GM21390 (cell line): ENCODE data around the gene MUC13.
"Not testable (repeated sequence)": the region's sequence is repeated elsewhere in the genome, so short reads cannot be mapped to it uniquely, and the experiment has no call there.

Experiments
- ATAC-seq: cut with Tn5 transposase; IDR thresholded peaks from one replicate; pipeline ENCODE4 v1.9.1; 2021; ENCODE audit not compliant: unreplicated experiment

MUC13 gene

DNA sequence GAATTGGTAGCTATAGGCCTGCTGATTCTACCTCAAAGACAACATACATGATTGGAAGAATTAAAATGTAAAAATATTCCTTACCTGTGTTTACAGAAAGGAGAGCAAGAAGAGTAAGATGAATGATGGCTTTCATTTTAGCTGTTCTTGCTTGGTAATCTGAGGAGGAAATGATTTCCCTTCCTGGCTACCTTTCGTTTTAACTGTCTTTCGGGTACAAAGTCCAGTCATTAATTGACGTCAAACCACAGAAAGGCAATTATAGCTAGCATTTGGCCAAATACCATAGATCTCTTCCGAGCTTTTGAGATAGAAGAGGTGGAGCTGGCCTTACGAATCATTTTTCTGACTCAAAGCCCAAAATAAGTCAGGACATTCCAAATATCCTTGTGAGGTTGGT, at the start of gene MUC13:
Gene MUC13 (minus strand): TSS at position 175 of the 400 bp plus-strand sequence. CDS start 39 bp downstream, at position 136.
- no peak for ATAC-seq

DNA sequence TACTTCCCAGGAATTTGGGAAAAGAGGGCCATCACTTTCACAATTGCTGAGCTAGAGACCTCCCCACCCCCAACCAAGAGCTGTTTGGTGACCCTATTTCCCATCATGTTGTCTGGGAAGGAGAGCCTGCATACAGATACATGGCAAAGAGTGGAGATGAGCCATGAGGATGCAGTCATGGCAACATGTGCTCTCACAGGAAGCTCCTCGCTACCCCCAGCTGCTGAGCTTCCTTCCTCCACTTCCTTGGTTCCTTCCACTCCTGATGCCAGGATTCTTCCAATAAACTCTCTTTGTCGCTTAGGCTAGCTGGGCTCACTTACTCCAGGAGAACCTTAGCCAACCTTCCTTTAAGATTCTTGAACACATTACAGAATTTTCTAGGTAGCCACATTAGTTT, 48.3 kb upstream of the MUC13 start:
- no peak for ATAC-seq

GRCh38 chr3:124981472-124981871, 46.9 kb upstream of the MUC13 start:
- no peak for ATAC-seq

GRCh38 chr3:124978627-124979026, 44.1 kb upstream of the MUC13 start:
- ATAC-seq: no peak

DNA sequence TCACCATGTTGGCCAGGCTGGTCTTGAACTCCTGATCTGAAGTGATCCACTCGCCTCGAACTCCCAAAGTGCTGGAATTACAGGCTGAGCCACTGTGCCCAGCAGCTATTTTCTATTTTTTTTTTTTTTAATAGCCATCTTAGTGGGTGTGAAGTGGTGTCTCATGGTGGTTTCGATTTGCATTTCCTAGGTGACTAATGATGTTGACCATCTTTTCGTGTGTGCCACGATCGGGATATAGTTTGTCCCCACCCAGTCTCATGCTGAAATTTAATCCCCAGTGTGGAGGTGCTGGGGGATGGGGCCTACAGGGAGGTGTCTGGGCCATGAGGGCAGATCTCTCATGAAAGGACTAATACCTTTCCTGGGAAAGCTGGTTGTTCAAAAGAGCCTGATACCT, 41.8 kb upstream of the MUC13 start:
- no peak for ATAC-seq

- ATAC-seq: no peak
Observed at GRCh38 chr3:124974691-124975090, 40.1 kb upstream of the MUC13 start.

GRCh38 chr3:124973290-124973689, 38.7 kb upstream of the MUC13 start:
- no peak for ATAC-seq

DNA sequence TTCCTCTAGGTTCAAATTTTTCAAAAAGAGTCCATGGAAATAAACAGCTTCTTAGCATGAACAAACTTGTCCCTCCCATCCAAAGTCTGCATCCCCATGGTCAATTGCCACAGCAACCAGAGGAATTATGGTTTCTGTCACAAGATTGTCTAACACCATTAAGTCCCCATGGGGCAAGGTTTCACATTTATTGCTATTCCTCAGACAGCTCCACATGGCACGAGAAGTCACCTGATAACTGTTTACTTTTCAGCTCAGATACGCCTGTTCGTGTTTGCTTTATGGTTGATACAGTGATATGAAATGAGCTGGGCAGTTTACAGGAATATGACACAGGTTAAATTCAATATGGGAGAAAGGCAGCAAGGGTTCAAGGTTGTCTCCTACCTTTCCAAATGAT, 37.9 kb upstream of the MUC13 start:
- ATAC-seq: no peak

- ATAC-seq: no peak
Observed at GRCh38 chr3:124969963-124970722, 35.6 kb upstream of the MUC13 start.

DNA sequence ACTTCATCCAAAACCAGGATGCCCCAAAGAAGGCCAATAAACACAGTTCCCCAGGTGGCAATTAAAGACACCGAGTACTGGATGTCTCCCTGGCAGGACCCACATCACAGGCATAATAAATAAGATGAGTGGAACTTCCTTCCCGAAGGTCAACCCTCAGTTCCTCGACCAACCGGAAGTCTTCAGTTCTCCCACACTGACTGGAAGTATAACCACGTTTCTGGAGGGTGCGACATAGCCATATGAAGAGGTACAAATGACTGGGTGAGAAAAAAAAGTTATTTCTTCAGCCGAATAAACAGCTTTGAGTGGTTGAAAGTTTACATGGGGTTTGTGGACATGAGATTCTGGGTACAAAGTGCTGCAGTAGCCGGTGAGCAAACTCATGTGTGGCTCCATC, 34.6 kb upstream of the MUC13 start:
- ATAC-seq: no peak

DNA sequence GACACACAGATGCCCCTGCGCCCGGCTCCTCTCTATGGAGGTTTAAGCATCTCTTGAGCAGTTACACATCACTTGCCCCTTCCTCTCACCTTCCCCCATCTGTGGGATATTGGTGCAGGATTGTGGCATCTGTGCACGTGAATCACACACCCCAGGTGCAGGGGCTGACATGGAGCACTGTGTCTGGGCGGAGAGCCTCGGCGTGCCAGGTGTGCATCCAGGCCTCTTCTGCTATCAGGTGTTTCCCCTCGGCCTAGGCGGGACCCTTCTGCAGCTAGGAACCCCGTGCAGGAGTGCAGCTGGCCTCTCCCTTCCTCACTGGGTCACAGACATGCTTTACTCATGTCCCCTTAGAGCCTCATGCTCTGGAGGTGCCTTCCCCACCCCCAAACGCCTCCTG, 33.4 kb upstream of the MUC13 start:
- no peak for ATAC-seq

- no peak for ATAC-seq
Observed at GRCh38 chr3:124966521-124967445, 32.2 kb upstream of the MUC13 start.

DNA sequence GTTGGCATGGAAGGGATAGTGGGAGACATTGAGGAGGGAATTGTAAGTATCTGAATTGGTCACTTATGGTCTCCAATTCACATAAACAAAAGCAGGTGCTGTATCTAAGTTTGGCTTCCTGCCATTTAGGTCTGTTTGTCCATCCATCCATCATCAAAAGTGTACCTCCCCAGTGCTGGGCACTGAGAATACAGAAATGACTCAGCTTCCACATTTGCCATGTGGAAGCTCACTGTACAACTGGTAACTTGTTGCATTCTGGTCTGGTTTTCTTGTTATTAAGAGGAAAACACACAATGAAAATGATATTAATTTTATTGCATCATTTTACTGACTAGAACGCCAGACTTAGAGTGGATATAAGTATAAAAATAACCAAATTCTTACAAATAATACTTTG, 30.9 kb upstream of the MUC13 start:
- no peak for ATAC-seq

DNA sequence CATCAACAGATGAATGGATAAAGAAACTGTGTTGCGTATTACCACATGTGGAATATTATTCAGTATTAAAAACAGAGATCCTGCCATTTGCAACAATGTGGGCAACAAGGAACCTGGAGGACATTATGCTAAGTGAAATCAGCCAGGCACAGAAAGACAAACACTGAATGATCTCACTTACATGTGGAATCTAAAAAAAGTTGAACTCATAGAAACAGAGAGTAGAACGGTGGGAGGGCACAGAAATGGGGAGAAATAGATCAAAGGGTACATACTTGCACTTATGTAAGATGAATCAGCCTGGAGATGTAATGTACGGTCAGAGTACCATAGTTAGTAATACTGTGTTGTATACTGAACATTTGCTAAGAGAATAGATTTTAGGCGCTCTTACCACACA, 29.8 kb upstream of the MUC13 start:
- ATAC-seq: no peak

DNA sequence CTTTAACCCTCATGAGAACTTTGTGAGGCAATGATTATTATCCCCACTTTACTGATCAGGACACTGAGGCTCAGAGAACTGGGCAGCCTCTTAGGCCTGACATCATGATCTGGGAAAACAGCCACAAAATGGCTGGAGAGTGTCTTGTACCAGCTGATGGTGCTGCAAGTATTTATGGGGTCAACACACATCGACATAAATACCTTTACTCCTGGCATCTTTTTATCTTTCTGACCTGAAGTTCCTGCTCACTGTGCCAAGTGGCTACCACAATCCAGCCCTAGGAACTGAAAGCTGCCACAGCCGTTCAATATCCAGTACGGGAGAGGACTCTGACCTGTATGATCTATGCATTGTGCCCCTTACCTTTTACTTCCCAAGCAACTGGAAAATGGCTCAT, 29.2 kb upstream of the MUC13 start:
- no peak for ATAC-seq

DNA sequence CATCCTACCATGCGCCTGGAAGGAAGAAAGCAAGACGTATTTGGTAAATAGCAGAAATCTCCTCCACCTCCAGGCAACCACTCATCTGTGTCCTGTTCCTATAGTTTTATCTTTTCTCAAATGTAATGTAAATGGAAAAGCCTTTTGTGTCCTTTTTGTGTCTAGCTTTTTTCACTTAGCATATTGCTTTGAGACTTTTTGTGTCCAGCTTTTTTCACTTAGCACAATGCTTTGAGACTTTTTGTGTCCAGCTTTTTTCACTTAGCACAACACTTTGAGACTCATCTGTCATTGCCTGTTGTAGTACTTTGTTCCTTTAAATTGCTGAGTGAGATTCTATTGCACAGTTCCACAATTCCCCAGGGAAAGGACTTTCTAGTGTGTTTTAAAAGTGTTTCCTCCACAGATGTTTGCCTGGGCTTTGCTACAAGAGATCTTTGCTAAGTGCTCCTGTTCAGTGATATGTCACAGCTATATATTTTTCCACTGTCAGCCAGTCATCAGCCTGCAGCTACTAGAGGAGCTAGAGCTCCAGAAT, 27.9 kb upstream of the MUC13 start:
- ATAC-seq: no peak

DNA sequence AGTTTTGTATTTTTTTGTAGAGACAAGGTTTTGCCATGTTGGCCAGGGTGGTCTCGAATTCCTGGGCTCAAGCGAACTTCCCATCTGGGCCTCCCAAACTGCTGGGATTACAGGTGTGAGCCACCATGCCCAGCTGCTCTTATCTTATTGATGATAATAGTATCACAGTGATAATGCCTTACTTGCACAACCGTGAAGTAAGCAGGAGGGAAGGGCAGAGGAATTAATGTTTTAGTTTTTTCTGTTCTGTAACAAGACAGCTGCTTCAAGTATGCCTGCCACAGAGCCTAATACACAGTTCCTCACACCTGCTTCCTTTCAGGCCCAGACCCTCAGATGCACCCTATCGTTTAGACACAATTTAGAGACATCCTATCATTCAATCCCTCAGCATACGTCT, 26.1 kb upstream of the MUC13 start:
- no peak for ATAC-seq

DNA sequence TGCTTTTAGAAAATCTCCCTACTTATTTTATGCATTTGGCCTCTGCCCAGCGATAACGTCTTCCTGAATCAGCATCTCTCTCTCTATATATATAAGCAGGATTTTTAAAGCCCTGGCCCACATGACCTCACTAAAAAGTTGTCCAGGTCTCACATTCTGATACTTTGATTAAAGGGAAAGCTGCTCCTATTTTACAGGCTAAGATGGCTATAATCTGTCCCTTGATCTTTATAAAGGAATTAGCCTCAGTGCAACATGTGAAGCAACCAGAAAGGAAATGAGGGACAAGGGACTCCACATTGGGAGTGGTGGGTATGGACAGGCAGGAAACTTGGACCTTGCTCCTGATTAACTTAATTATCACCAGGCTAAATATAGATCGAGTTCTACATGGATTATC, 25.6 kb upstream of the MUC13 start:
- no peak for ATAC-seq

- not testable (repeated sequence) for ATAC-seq
Observed at GRCh38 chr3:124957951-124958350, 23.4 kb upstream of the MUC13 start.

DNA sequence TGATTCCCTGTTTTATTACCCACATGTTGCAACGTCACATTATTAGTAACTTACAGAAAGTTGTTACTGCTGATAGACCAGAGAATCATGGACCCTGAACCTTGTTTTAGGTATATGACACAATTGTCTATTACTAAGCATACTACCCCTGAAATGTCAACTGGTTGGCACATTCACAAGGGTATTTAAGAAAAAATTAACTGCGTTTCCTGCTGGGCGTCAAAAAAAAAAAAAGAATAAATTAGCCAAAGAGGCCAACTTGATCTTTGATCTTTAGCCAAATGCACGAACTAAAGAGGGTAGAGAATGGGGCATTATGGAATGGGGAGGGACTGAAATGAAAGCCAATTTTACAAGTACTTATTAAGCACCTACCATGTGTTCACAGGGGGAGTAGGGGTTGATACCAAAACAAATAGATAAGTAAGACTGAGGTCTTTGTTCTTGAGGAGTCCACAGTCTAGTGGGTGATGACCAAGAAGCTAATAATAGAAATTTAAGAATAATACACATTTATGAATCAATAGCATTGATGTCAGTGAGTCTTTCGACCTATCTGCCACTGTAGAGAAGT, 17.8 kb upstream of the MUC13 start:
- ATAC-seq: no peak

DNA sequence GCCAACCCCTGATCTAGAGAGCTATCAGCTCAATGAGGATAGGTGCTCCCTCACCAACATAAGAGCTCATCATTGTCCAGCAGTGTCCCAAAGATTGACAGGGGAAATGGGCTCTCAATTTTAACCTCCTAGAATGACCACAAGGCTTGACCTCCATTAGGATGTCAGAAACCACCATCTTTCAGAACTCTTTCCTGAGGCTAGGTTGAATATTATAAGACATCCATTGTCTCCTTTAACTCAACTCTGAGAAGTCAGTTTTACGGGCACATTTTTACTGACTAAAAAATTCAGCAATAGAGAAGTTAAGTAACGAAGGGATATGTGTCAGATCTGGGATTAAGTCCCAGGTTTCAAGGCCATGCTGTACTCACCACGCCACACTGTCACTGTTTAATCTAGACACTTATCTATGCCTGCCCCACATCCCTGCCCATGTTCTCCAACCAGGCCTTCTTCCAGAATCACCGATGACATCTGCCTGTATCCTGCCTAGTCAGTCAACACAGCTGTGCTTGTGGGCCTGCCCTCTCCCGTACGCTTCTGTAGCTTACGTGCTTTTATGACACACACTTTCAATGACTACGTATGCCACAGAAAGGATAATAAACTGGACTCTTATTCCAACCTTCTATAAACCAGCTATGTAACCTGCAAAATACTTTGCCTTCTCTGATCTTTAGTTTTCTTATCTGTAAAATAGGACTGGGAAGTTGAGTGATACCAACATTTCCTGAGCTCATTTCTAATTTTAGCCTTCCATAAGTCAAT, 17.1 kb upstream of the MUC13 start:
- no peak for ATAC-seq
